ENCODE data around the gene PRRX1. TPM values are rescaled to one million over a fixed set of nuclear protein-coding genes. Genes with fewer than 3 reads are reported as not detected.

Gene PRRX1
- total and polyA plus RNA-seq, 2 of the 13 experiments (the other 11 are each of a cell fraction or from before 2014, with no cell fraction given): not detected

DNA sequence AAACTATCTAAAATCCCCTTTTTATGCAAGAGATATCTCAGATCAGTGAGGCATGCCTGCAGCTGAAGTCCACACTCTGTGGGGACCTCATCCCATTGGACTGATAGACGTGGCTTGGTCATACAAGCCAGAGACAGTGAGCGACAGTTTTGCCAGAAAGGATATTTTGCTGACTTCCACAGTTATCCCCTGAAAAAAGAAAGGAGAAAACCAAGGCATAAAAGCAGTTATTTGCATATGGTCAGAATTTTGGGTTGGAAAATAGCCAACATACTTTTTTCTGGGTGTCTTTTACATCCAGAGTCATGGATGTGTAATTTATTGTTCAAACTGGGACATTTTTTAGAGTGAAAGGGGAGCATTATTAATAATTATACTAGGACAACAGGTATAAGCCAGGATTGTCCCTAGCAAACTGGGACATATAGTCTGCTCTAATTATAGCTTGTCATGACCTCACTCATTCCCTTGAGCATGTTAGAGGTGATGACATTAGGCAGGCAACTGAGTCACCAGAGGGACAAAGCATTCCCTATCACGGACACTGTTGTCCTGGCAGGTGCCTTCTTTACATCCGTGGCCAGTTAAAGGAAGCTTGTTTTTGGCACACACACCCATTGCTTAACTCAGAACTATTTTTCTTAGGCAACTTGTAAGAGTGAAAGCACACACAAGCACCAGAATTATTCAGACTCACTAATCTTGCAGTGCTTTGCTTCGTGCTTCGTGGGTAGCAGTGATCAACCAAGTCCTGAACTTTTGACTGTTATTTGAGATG is 65.5 kb downstream of the PRRX1 start:
- Histone ChIP-seq H3K4me3 (replicated peaks in 1 of 3; ENCODE audit: insufficient read depth in 1 of 3, low read depth in 2 of 3, low read length in 3 of 3) (no peak overlapping the region), H4K20me1 (ENCODE audit: insufficient read depth, low read length) (no peaks in the 10 kb centered on the region), H3K4me1 (ENCODE audit: insufficient read depth, low read length) (no peaks in the 10 kb centered on the region), H3K27me3 (ENCODE audit: control insufficient read depth in 1 of 2, insufficient read depth in 2 of 2, low read length in 2 of 2) (no peaks in the 10 kb centered on the region), H3K79me2 (ENCODE audit: insufficient read depth, low read length) (no peaks in the 10 kb centered on the region), H3K9ac (ENCODE audit: insufficient read depth, low read depth, low read length) (no peak overlapping the region), H3K27ac (ENCODE audit: extremely low read length, insufficient read depth, low read length) (no peak overlapping the region), H3K36me3 (replicated peaks in 1 of 2; ENCODE audit: control insufficient read depth in 1 of 2, insufficient read depth in 2 of 2, low read length in 2 of 2) (no peaks in the 10 kb centered on the region), H2AFZ (ENCODE audit: low read length) (no peak overlapping the region), H3K9me3 (ENCODE audit: low read length) (no peaks in the 10 kb centered on the region), H3K4me2 (ENCODE audit: low read depth, low read length) (no peak overlapping the region)
- POLR2A ChIA-PET: no interaction called here
- DNase-seq (ENCODE audit: low spot score) (no peak), FAIRE-seq (no peak), ATAC-seq (no peak)
- TF ChIP-seq TIGD3 (CRISPR knock-in tag; IDR thresholded peaks at IDR 0.05; ENCODE audit: borderline replicate concordance) (no peak), SP5 (CRISPR knock-in tag; IDR thresholded peaks at IDR 0.05; ENCODE audit: borderline replicate concordance, low read depth) (no peak), TFDP1 (CRISPR knock-in tag; IDR thresholded peaks at IDR 0.05; ENCODE audit: borderline replicate concordance) (no peak), ZNF333 (CRISPR knock-in tag; IDR thresholded peaks at IDR 0.05; ENCODE audit: borderline replicate concordance) (no peak), ZNF296 (CRISPR knock-in tag; conservative IDR thresholded peaks at IDR 0.05) (no peak)
- CTCF ChIA-PET (ENCODE audit: low intra/inter-chr PET ratio, low total read pairs): no interaction called here
- WGBS (ENCODE audit: low lambda C conversion rate): 0% methylated on average over 6 of the region's 6 CpGs
- no TSS peak for BruUV-seq (replicated peaks)
- in situ Hi-C loops (cut with HindIII; ENCODE audit: extremely low pct_ligation_motif_present, low pct_unique_long_range_greater_than_20kb) (no loop called here), intact Hi-C loops (cut with micrococcal nuclease; ENCODE audit: unreplicated experiment) (no loop called here)

Measured in HepG2 (cell line).